ES-I3 (cell line): ENCODE data around the gene CCK.
"Not testable (repeated sequence)": the region's sequence is repeated elsewhere in the genome, so short reads cannot be mapped to it uniquely, and the experiment has no call there.

Experiments
- H3K36me3 ChIP-seq: 2 replicates; pipeline ENCODE4 v1.6.1; 2013; ENCODE audit warnings: mild to moderate bottlenecking, low read length, control low read depth, moderate library complexity; ENCODE audit not compliant: insufficient read depth
- H3K4me1 ChIP-seq: 2 replicates; pipeline ENCODE4 v1.6.1; 2013; ENCODE audit warnings: mild to moderate bottlenecking, control low read depth, low read length; ENCODE audit not compliant: insufficient read depth
- H3K9ac ChIP-seq: 2 replicates; pipeline ENCODE4 v1.6.1; 2013; ENCODE audit warnings: low read depth, mild to moderate bottlenecking, low read length, moderate library complexity
- H3K9me3 ChIP-seq: 2 replicates; pipeline ENCODE4 v1.6.1; 2013; ENCODE audit warnings: mild to moderate bottlenecking, low read length, moderate library complexity; ENCODE audit not compliant: control insufficient read depth, insufficient read depth

The CCK gene

GRCh38 chr3:42266085-42266484 is at the start of gene CCK:
CCK (minus strand) TSS chr3:42266185; CDS start chr3:42263630, 2,555 bp downstream.
- Histone ChIP-seq H3K9ac (no peak within 1 kb of the TSS), H3K36me3 (no peaks in the 10 kb centered on the region), H3K9me3 (no peaks in the 10 kb centered on the region; the same call in 1 of the 2 replicates), H3K4me1 (peaks cover 3% of the 10 kb centered on the region; the same call in 1 of the 2 replicates)

GRCh38 chr3:42314411-42314810 is 48.4 kb upstream of the CCK start:
- H3K36me3 ChIP-seq = no peaks in the 10 kb centered on the region
- peaks cover 7% of the 10 kb centered on the region; the same call in 1 of the 2 replicates for H3K9me3 ChIP-seq
- no peaks in the 10 kb centered on the region for H3K4me1 ChIP-seq
- H3K9ac ChIP-seq = no peak overlapping the region

- H3K36me3 ChIP-seq = no peaks in the 10 kb centered on the region
- H3K4me1 ChIP-seq = no peaks in the 10 kb centered on the region
- H3K9me3 ChIP-seq = peaks cover 3% of the 10 kb centered on the region; the same call in 1 of the 2 replicates
- H3K9ac ChIP-seq = no peak overlapping the region
These were observed 42.7 kb upstream of the CCK start for GRCh38 chr3:42308651-42309050.

- Histone ChIP-seq H3K9me3 (no peaks in the 10 kb centered on the region; the same call in 1 of the 2 replicates), H3K4me1 (no peaks in the 10 kb centered on the region), H3K36me3 (no peaks in the 10 kb centered on the region), H3K9ac (no peak overlapping the region)
These were observed 40.5 kb upstream of the CCK start for GRCh38 chr3:42306499-42306898.

GRCh38 chr3:42302924-42303634 is 37.1 kb upstream of the CCK start:
- Histone ChIP-seq H3K9ac (no peak overlapping the region), H3K36me3 (no peaks in the 10 kb centered on the region), H3K9me3 (no peaks in the 10 kb centered on the region; the same call in 1 of the 2 replicates), H3K4me1 (no peaks in the 10 kb centered on the region)

- Histone ChIP-seq H3K4me1 (no peaks in the 10 kb centered on the region), H3K9ac (no peak overlapping the region), H3K36me3 (no peaks in the 10 kb centered on the region), H3K9me3 (no peaks in the 10 kb centered on the region; the same call in 1 of the 2 replicates)
These were observed 35.6 kb upstream of the CCK start for GRCh38 chr3:42301446-42302175.

- no peak overlapping the region for H3K9ac ChIP-seq
- H3K9me3 ChIP-seq = no peaks in the 10 kb centered on the region
- no peaks in the 10 kb centered on the region for H3K4me1 ChIP-seq
- no peaks in the 10 kb centered on the region for H3K36me3 ChIP-seq
These were observed 34.8 kb upstream of the CCK start for GRCh38 chr3:42300778-42301177.

- Histone ChIP-seq H3K9me3 (no peaks in the 10 kb centered on the region), H3K4me1 (no peaks in the 10 kb centered on the region), H3K9ac (no peak overlapping the region), H3K36me3 (no peaks in the 10 kb centered on the region)
These were observed 34.0 kb upstream of the CCK start for GRCh38 chr3:42300013-42300412.

- Histone ChIP-seq H3K4me1 (no peaks in the 10 kb centered on the region), H3K36me3 (no peaks in the 10 kb centered on the region), H3K9me3 (no peaks in the 10 kb centered on the region), H3K9ac (no peak overlapping the region)
These were observed 32.3 kb upstream of the CCK start for GRCh38 chr3:42298259-42298658.

GRCh38 chr3:42292009-42292408 is 26.0 kb upstream of the CCK start:
- no peak overlapping the region for H3K9ac ChIP-seq
- H3K9me3 ChIP-seq = no peaks in the 10 kb centered on the region
- no peaks in the 10 kb centered on the region for H3K4me1 ChIP-seq
- H3K36me3 ChIP-seq = no peaks in the 10 kb centered on the region

GRCh38 chr3:42290966-42291714 is 25.2 kb upstream of the CCK start:
- Histone ChIP-seq H3K9ac (no peak overlapping the region), H3K4me1 (no peaks in the 10 kb centered on the region), H3K9me3 (no peaks in the 10 kb centered on the region), H3K36me3 (no peaks in the 10 kb centered on the region)

- H3K36me3 ChIP-seq = no peaks in the 10 kb centered on the region
- H3K9me3 ChIP-seq = no peaks in the 10 kb centered on the region
- no peaks in the 10 kb centered on the region for H3K4me1 ChIP-seq
- H3K9ac ChIP-seq = no peak overlapping the region
These were observed 23.0 kb upstream of the CCK start for GRCh38 chr3:42289026-42289425.

GRCh38 chr3:42288385-42288784 is 22.4 kb upstream of the CCK start:
- Histone ChIP-seq H3K36me3 (no peaks in the 10 kb centered on the region), H3K9ac (no peak overlapping the region), H3K9me3 (no peaks in the 10 kb centered on the region), H3K4me1 (no peaks in the 10 kb centered on the region)

GRCh38 chr3:42287423-42287822 is 21.4 kb upstream of the CCK start:
- H3K9me3 ChIP-seq, H3K9ac ChIP-seq, H3K36me3 ChIP-seq, H3K4me1 ChIP-seq: not testable (repeated sequence)
